Spleen (tissue), 7 donors: ENCODE results near the gene BEND3.

Experiments used
- POLR2AphosphoS5 ChIP-seq, 3 donors: sonication (generic); formaldehyde crosslinking; IDR thresholded peaks; one replicate each; pipeline ENCODE4 v1.5.1; 2017; ENCODE audit warnings: antibody characterized with exemption in 3 of 3
- TF ChIP-seq, protein P1 (sequence below), 11 experiments: fragments of 200-600 bp in 7 of 11; fragments of 450-650 bp in 4 of 11; sonication (generic) in 4 of 11; IDR thresholded peaks in 8 of 11; conservative IDR thresholded peaks in 3 of 11; 1 replicate in 7 of 11; 2 replicates in 4 of 11; pipeline versions ENCODE4 v1.4.0 to v1.8.0; 2016 to 2021; ENCODE audit warnings: antibody characterized with exemption in 11 of 11, inconsistent platforms in 4 of 11, mild to moderate bottlenecking in 1 of 11
- donor health status: DM: no; HTN: no; CAD: no; lungs with moderate emphysema.
- donor health status: DM: no; HTN: no; CAD: no.
- donor health status: DM: no; HTN: no; CAD: no.

GRCh38 chr6:107118976-107119375, 3.7 kb upstream of the BEND3 start:
- TF ChIP-seq, protein P1, sequence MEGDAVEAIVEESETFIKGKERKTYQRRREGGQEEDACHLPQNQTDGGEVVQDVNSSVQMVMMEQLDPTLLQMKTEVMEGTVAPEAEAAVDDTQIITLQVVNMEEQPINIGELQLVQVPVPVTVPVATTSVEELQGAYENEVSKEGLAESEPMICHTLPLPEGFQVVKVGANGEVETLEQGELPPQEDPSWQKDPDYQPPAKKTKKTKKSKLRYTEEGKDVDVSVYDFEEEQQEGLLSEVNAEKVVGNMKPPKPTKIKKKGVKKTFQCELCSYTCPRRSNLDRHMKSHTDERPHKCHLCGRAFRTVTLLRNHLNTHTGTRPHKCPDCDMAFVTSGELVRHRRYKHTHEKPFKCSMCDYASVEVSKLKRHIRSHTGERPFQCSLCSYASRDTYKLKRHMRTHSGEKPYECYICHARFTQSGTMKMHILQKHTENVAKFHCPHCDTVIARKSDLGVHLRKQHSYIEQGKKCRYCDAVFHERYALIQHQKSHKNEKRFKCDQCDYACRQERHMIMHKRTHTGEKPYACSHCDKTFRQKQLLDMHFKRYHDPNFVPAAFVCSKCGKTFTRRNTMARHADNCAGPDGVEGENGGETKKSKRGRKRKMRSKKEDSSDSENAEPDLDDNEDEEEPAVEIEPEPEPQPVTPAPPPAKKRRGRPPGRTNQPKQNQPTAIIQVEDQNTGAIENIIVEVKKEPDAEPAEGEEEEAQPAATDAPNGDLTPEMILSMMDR (IDR thresholded peaks at IDR 0.05 in 8 of 11, conservative IDR thresholded peaks at IDR 0.05 in 3 of 11): no peak
- TF ChIP-seq POLR2AphosphoS5 (IDR thresholded peaks at IDR 0.05): no peak
